Esophagus muscularis mucosa (tissue), 4 donors: ENCODE measurements around the gene HEPN1. TPM values are rescaled to one million over a fixed set of nuclear protein-coding genes. Genes with fewer than 3 reads are reported as not detected.

ENCODE experiments used
- DNase-seq: peaks from one replicate; pipeline ENCODE4 v3.0.0-alpha.2; 2017; ENCODE audit errors: extremely low spot score
- H3K27ac ChIP-seq, 4 donors: fragments of 200-600 bp; sonication (generic); replicated peaks in 1 of 4; 1 replicate in 3 of 4; 2 replicates in 1 of 4; pipeline ENCODE4 v1.5.1; 2016 to 2019; ENCODE audit warnings: mild to moderate bottlenecking in 1 of 4
- H3K27me3 ChIP-seq, 4 donors: fragments of 200-600 bp; sonication (generic); one replicate each; pipeline versions ENCODE4 v1.5.1 to v1.6.0; 2016 to 2019
- H3K36me3 ChIP-seq, 4 donors: fragments of 200-600 bp; sonication (generic); one replicate each; pipeline ENCODE4 v1.5.1; 2016 to 2019
- H3K4me1 ChIP-seq, 4 donors: fragments of 200-600 bp; sonication (generic); one replicate each; pipeline ENCODE4 v1.5.1; 2016 to 2019
- H3K4me3 ChIP-seq, 4 donors: fragments of 200-600 bp; sonication (generic); 1 replicate in 2 of 4; 2 replicates in 2 of 4; pipeline ENCODE4 v1.5.1; 2016 to 2019; ENCODE audit warnings: mild to moderate bottlenecking in 4 of 4, moderate library complexity in 1 of 4
- H3K9me3 ChIP-seq, 4 donors: fragments of 200-600 bp; sonication (generic); 1 replicate in 3 of 4; 2 replicates in 1 of 4; pipeline ENCODE4 v1.5.1; 2016 to 2019
- EP300 ChIP-seq: sonication (generic); formaldehyde crosslinking; IDR thresholded peaks from one replicate; pipeline ENCODE4 v1.6.1; 2017; ENCODE audit warnings: antibody characterized with exemption
- POLR2A ChIP-seq: fragments of 450-650 bp; IDR thresholded peaks from one replicate; pipeline ENCODE4 v1.6.1; 2017; ENCODE audit warnings: antibody characterized with exemption, moderate library complexity, mild to moderate bottlenecking, low read depth
- POLR2AphosphoS5 ChIP-seq, 2 donors: sonication (generic); formaldehyde crosslinking; IDR thresholded peaks; one replicate each; pipeline ENCODE4 v1.6.1; 2017; ENCODE audit warnings: antibody characterized with exemption in 2 of 2
- WGBS: methylation state at CpG from one replicate; pipeline ENCODE4 v1.1.5; 2018; 5-methylcytosine and 5-hydroxymethylcytosine counted together
- intact Hi-C: fragments of 100-400 bp; cut with DNase I; formaldehyde crosslinking; loops from one replicate; pipeline ENCODE4 v1.15.1; 2023
- total RNA-seq, 4 donors: library from RNA; depleted of rRNA; stranded (reverse); fragments of >200 nt; gene quantifications; one replicate each; pipeline versions ENCODE4 v1.1.0 to v1.2.1, GENCODE V29; 2016
- TF ChIP-seq, protein P1 (sequence below), 3 experiments: fragments of 200-600 bp in 2 of 3; fragments of 450-650 bp in 1 of 3; sonication (generic) in 2 of 3; IDR thresholded peaks; one replicate each; pipeline ENCODE4 v1.5.1; 2017 to 2019; ENCODE audit warnings: antibody characterized with exemption in 3 of 3, mild to moderate bottlenecking in 2 of 3, moderate library complexity in 1 of 3

The HEPN1 gene
- total RNA-seq, 4 donors from 2014 or later: not detected

DNA sequence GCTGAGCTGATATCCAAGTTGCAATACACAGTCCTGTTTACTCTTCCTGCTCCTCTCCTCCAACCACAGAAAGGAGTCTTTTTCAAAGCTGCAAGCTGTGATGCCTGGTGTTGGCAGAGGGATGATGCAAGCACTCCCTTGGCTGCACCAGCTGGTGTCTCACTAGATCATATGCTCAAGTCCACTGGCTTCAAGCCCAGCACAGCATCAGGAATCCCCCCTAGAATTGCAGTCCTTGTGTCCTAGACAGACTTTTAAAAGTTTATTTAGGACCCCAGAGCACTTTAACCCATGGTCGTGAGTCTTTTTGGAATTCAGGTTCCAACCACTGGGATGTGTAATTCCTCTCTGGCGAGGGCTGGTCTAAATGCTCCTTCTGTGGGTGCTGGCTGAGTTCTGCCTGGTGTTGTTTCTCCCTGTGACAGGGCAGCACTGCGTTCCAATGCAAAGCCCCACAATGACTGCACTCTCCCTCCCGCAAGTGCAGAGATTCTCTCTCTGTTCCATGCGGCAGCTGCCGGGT is 1.9 kb upstream of the HEPN1 start:
- H3K4me1 ChIP-seq: peaks cover 5 to 17% (median 13%) of the 10 kb centered on the region in 4 donors
- TF ChIP-seq POLR2A (no peak), EP300 (no peak), POLR2AphosphoS5 (IDR thresholded peaks at IDR 0.05) (no peak)
- TF ChIP-seq, protein P1, sequence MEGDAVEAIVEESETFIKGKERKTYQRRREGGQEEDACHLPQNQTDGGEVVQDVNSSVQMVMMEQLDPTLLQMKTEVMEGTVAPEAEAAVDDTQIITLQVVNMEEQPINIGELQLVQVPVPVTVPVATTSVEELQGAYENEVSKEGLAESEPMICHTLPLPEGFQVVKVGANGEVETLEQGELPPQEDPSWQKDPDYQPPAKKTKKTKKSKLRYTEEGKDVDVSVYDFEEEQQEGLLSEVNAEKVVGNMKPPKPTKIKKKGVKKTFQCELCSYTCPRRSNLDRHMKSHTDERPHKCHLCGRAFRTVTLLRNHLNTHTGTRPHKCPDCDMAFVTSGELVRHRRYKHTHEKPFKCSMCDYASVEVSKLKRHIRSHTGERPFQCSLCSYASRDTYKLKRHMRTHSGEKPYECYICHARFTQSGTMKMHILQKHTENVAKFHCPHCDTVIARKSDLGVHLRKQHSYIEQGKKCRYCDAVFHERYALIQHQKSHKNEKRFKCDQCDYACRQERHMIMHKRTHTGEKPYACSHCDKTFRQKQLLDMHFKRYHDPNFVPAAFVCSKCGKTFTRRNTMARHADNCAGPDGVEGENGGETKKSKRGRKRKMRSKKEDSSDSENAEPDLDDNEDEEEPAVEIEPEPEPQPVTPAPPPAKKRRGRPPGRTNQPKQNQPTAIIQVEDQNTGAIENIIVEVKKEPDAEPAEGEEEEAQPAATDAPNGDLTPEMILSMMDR (IDR thresholded peaks at IDR 0.05): no peak
- intact Hi-C loops: no loop called here
- H3K27me3 ChIP-seq: peaks cover 0 to 18% (median 0%) of the 10 kb centered on the region in 4 donors
- 74% methylated on average over 5 of the region's 6 CpGs for WGBS
- no peaks in the 10 kb centered on the region for H3K36me3 ChIP-seq
- H3K27ac ChIP-seq: no peak overlapping the region
- H3K4me3 ChIP-seq: no peak overlapping the region
- no peaks in the 10 kb centered on the region for H3K9me3 ChIP-seq
- DNase-seq: no peak

- H3K27ac ChIP-seq: no peak overlapping the region
- H3K36me3 ChIP-seq: no peaks in the 10 kb centered on the region
- intact Hi-C loops: no loop called here
- H3K4me3 ChIP-seq: no peak overlapping the region
- 83% methylated on average over 2 of the region's 2 CpGs for WGBS
- H3K9me3 ChIP-seq: no peaks in the 10 kb centered on the region
- DNase-seq: no peak
- no peak for TF ChIP-seq EP300
- TF ChIP-seq, protein P1 (IDR thresholded peaks at IDR 0.05): no peak
- TF ChIP-seq POLR2AphosphoS5 (IDR thresholded peaks at IDR 0.05): no peak
- no peak for TF ChIP-seq POLR2A
- H3K4me1 ChIP-seq: peaks cover 5 to 17% (median 13%) of the 10 kb centered on the region in 4 donors
- H3K27me3 ChIP-seq: peaks cover 0 to 23% (median 0%) of the 10 kb centered on the region in 4 donors
Observed at GRCh38 chr11:124919898-124920297, 848 bp downstream of the HEPN1 start.

DNA sequence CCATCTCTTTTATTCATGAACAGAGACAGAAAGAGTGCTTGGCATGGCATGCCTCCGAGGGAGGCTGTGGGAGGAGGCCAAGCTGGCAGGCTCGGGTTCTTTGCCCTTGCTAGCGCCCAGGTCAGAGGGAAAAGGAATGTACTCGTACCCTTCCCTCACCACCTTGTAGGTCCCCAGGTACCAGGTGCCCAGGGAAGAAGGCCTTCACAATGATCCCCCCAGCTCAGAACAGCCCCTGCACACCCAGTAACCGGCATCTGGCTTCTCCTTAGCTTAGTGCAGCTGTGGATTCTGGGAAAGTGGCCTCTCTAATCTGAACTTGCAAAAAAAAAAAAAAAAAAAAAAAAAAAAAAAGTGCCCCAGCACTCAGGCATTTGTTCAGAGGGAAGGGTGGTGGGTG is 1.3 kb downstream of the HEPN1 start:
- peaks cover 0 to 23% (median 0%) of the 10 kb centered on the region in 4 donors for H3K27me3 ChIP-seq
- H3K9me3 ChIP-seq: no peaks in the 10 kb centered on the region
- DNase-seq: no peak
- H3K4me1 ChIP-seq: peaks cover 5 to 17% (median 13%) of the 10 kb centered on the region in 4 donors
- peak overlapping the region; percentile 54 to 65 (median 56) for H3K4me3 ChIP-seq
- WGBS: 100% methylated on average over 3 of the region's 5 CpGs
- TF ChIP-seq POLR2AphosphoS5 (IDR thresholded peaks at IDR 0.05) (no peak), POLR2A (no peak), EP300 (no peak)
- TF ChIP-seq, protein P1 (IDR thresholded peaks at IDR 0.05): no peak
- intact Hi-C loops: no loop called here
- H3K27ac ChIP-seq: no peak overlapping the region
- no peaks in the 10 kb centered on the region for H3K36me3 ChIP-seq

GRCh38 chr11:124920870-124921609 is 2.0 kb downstream of the HEPN1 start:
- intact Hi-C loops: no loop called here
- Histone ChIP-seq H3K4me1 (peaks cover 5 to 17% (median 13%) of the 10 kb centered on the region in 4 donors), H3K4me3 (peak overlapping the region; percentile 54 to 65 (median 56)), H3K36me3 (no peaks in the 10 kb centered on the region), H3K27ac (peak overlapping the region in 3 of 4 donors; percentile 46 to 70 (median 63)), H3K9me3 (no peaks in the 10 kb centered on the region), H3K27me3 (peaks cover 0 to 23% (median 0%) of the 10 kb centered on the region in 4 donors)
- no peak for DNase-seq
- TF ChIP-seq POLR2AphosphoS5 (IDR thresholded peaks at IDR 0.05): peak in 1 of 2 donors; percentile 19
- TF ChIP-seq, protein P1 (IDR thresholded peaks at IDR 0.05): no peak
- WGBS: 6% methylated on average over 26 of the region's 82 CpGs
